Measurements from ENCODE around the gene QPRT.
A peak's percentile ranks its signal among the peaks of the same experiment; 100 is the strongest.
"Not testable (repeated sequence)": the region's sequence is repeated elsewhere in the genome, so short reads cannot be mapped to it uniquely, and the experiment has no call there.

QPRT gene

DNA sequence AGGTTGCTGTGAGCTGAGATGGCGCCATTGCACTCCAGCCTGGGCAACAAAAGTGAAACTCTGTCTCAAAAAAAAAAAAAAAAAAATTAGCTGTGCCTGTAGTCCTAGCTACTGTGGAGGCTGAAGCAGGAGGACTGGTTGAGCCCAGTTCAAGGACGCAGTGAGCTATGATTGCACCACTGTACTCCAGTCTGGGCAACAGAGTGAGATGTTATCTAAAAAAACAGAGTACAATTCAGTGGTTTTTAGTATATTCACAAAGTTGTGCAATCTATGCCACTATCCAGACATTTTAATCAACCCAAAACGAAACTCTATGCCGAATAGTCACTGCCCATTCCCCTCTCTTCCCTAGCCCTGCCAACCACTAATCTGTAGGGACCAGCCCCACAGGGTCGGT, 41.7 kb downstream of the QPRT start:
- Histone ChIP-seq H3K27ac (ENCODE audit: low read depth, low read length) (no peak overlapping the region), H3K79me2 (ENCODE audit: control insufficient read depth, low read length) (no peaks in the 10 kb centered on the region), H4K20me1 (ENCODE audit: control insufficient read depth, insufficient read depth, low read depth, low read length) (no peaks in the 10 kb centered on the region), H3K4me2 (ENCODE audit: low read length) (no peak overlapping the region), H3K27me3 (ENCODE audit: control insufficient read depth, low read length) (no peaks in the 10 kb centered on the region), H3K9me3 (ENCODE audit: control insufficient read depth, insufficient read depth, low read length) (no peaks in the 10 kb centered on the region), H3K36me3 (ENCODE audit: control insufficient read depth, low read length) (no peaks in the 10 kb centered on the region), H3K9me2 (replicated peaks; ENCODE audit: control insufficient read depth, low read length) (no peaks in the 10 kb centered on the region), H3K4me1 (ENCODE audit: control insufficient read depth, low read length) (peaks cover 8% of the 10 kb centered on the region; the same call in 1 of the 2 replicates), H3F3A (ENCODE audit: control insufficient read depth, insufficient read depth) (no peaks in the 10 kb centered on the region), H3K4me3 (ENCODE audit: low read length) (no peak overlapping the region)
- TF ChIP-seq, protein P1, sequence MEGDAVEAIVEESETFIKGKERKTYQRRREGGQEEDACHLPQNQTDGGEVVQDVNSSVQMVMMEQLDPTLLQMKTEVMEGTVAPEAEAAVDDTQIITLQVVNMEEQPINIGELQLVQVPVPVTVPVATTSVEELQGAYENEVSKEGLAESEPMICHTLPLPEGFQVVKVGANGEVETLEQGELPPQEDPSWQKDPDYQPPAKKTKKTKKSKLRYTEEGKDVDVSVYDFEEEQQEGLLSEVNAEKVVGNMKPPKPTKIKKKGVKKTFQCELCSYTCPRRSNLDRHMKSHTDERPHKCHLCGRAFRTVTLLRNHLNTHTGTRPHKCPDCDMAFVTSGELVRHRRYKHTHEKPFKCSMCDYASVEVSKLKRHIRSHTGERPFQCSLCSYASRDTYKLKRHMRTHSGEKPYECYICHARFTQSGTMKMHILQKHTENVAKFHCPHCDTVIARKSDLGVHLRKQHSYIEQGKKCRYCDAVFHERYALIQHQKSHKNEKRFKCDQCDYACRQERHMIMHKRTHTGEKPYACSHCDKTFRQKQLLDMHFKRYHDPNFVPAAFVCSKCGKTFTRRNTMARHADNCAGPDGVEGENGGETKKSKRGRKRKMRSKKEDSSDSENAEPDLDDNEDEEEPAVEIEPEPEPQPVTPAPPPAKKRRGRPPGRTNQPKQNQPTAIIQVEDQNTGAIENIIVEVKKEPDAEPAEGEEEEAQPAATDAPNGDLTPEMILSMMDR (IDR thresholded peaks at IDR 0.05; ENCODE audit: low read depth, low read length, poor library complexity, severe bottlenecking), result no peak
- TF ChIP-seq EZH2phosphoT487 (IDR thresholded peaks at IDR 0.05; ENCODE audit: borderline replicate concordance, low read length), result no peak

DNA sequence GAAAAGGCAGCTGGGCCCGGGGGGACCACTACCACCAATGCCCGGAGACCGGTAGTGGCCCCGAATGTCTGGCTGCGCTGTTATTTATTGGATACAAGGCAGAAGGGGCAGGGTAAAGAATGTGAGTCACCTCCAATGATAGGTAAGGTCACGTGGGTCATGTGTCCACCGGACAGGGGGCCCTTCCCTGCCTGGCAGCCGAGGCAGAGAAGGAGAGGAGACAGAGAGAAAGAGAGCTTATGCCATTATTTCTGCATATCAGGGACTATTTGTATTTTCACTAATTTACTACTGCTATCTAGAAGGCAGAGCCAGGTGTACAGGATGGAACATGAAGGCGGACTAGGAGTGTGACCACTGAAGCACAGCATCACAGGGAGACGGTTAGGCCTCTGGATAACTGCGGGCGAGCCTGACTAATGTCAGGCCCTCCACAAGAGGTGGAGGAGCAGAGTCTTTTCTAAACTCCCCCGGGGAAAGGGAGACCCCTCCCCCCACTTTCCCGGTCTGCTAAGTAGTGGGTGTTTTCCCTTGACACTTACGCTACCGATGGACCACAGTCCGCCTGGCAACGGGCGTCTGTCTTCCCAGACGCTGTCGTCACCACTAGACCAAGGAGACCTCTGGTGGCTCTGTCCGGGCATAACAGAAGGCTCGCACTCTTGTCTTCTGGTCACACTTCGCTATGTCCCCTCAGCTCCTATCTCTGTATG, 42.3 kb downstream of the QPRT start:
- not testable (repeated sequence) for H3K4me1 ChIP-seq (ENCODE audit: control insufficient read depth, low read length); H3K4me3 ChIP-seq (ENCODE audit: low read length); H3K36me3 ChIP-seq (ENCODE audit: control insufficient read depth, low read length); H3K27ac ChIP-seq (ENCODE audit: low read depth, low read length); H3K9me2 ChIP-seq (replicated peaks; ENCODE audit: control insufficient read depth, low read length); H4K20me1 ChIP-seq (ENCODE audit: control insufficient read depth, insufficient read depth, low read depth, low read length); H3F3A ChIP-seq (ENCODE audit: control insufficient read depth, insufficient read depth); H3K27me3 ChIP-seq (ENCODE audit: control insufficient read depth, low read length); H3K9me3 ChIP-seq (ENCODE audit: control insufficient read depth, insufficient read depth, low read length); H3K79me2 ChIP-seq (ENCODE audit: control insufficient read depth, low read length)
- TF ChIP-seq, protein P1 (IDR thresholded peaks at IDR 0.05; ENCODE audit: low read depth, low read length, poor library complexity, severe bottlenecking), result peak; percentile 37
- peak overlapping the region; percentile 42 for H3K4me2 ChIP-seq (ENCODE audit: low read length)

DNA sequence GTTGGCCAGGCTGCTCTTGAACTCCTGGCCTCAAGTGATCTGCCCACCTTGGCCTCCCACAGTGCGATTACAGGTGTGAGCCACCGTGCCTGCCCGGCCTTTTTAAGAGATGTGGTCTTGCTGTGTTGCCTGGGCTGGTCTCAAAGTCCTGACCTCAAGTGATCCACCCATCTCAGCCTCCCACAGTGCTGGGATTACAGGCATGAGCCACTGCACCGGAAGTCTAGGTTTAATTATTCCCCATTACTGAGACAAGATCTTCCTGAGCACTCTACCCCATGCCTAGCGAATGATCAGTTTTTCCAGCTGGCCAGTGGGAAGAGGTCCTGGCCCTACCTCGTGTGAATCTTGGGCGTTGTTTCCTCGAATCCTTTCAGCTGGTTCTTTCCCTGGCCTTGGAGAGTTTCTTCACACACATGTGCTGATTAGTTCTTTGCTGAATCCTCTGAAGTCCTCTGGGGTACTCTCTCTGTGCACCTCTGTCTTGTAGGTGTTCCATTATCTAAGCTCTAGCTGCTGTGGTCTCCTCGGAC, 47.9 kb downstream of the QPRT start:
- H3K9me2 ChIP-seq (replicated peaks; ENCODE audit: control insufficient read depth, low read length), result no peaks in the 10 kb centered on the region
- H3K9me3 ChIP-seq (ENCODE audit: control insufficient read depth, insufficient read depth, low read length), result no peaks in the 10 kb centered on the region
- H3K4me3 ChIP-seq (ENCODE audit: low read length), result no peak overlapping the region
- peaks cover 29% of the 10 kb centered on the region for H3K4me1 ChIP-seq (ENCODE audit: control insufficient read depth, low read length)
- no peaks in the 10 kb centered on the region for H3K79me2 ChIP-seq (ENCODE audit: control insufficient read depth, low read length)
- no peaks in the 10 kb centered on the region for H3K27me3 ChIP-seq (ENCODE audit: control insufficient read depth, low read length)
- no peak for TF ChIP-seq EZH2phosphoT487 (IDR thresholded peaks at IDR 0.05; ENCODE audit: borderline replicate concordance, low read length)
- TF ChIP-seq, protein P1 (IDR thresholded peaks at IDR 0.05; ENCODE audit: low read depth, low read length, poor library complexity, severe bottlenecking), result no peak
- H4K20me1 ChIP-seq (ENCODE audit: control insufficient read depth, insufficient read depth, low read depth, low read length), result no peaks in the 10 kb centered on the region
- H3K27ac ChIP-seq (ENCODE audit: low read depth, low read length), result no peak overlapping the region
- H3F3A ChIP-seq (ENCODE audit: control insufficient read depth, insufficient read depth), result peaks cover 16% of the 10 kb centered on the region
- no peaks in the 10 kb centered on the region for H3K36me3 ChIP-seq (ENCODE audit: control insufficient read depth, low read length)
- H3K4me2 ChIP-seq (ENCODE audit: low read length), result no peak overlapping the region

Measured in DOHH2 (cell line).